Measurements from ENCODE around the gene STARD10. TPM values are rescaled to one million over a fixed set of nuclear protein-coding genes. Genes with fewer than 3 reads are reported as not detected.
"Not testable (repeated sequence)": the region's sequence is repeated elsewhere in the genome, so short reads cannot be mapped to it uniquely, and the experiment has no call there.

STARD10 gene
- total and polyA plus RNA-seq, 7 donors = 29.9 to 900 (median 60.1) TPM

- WGBS, 2 donors = 92 to 96% methylated on average over 3 of the region's 3 CpGs
- TF ChIP-seq POLR2A (IDR thresholded peaks at IDR 0.05) (no peak), POLR2AphosphoS5 (IDR thresholded peaks at IDR 0.05) (no peak), EP300 (IDR thresholded peaks at IDR 0.05) (no peak)
- TF ChIP-seq, protein P1, sequence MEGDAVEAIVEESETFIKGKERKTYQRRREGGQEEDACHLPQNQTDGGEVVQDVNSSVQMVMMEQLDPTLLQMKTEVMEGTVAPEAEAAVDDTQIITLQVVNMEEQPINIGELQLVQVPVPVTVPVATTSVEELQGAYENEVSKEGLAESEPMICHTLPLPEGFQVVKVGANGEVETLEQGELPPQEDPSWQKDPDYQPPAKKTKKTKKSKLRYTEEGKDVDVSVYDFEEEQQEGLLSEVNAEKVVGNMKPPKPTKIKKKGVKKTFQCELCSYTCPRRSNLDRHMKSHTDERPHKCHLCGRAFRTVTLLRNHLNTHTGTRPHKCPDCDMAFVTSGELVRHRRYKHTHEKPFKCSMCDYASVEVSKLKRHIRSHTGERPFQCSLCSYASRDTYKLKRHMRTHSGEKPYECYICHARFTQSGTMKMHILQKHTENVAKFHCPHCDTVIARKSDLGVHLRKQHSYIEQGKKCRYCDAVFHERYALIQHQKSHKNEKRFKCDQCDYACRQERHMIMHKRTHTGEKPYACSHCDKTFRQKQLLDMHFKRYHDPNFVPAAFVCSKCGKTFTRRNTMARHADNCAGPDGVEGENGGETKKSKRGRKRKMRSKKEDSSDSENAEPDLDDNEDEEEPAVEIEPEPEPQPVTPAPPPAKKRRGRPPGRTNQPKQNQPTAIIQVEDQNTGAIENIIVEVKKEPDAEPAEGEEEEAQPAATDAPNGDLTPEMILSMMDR (IDR thresholded peaks at IDR 0.05) = no peak
- H3K27me3 ChIP-seq = no peaks in the 10 kb centered on the region
- H3K36me3 ChIP-seq = no peaks in the 10 kb centered on the region
- H3K9me3 ChIP-seq = no peaks in the 10 kb centered on the region
- H3K4me1 ChIP-seq = peaks cover 0 to 23% (median 19%) of the 10 kb centered on the region in 4 donors
- intact Hi-C loops (cut with DNase I) = loop anchor here (1.0 to 10.0 kb wide), 4 partner anchors 22 to 208 kb away; partner anchors contain the start of genes ARAP1 and ATG16L2
- no peak for DNase-seq
- H3K27ac ChIP-seq = peak overlapping the region; percentile 88 to 95 (median 90)
- no peak overlapping the region for H3K4me3 ChIP-seq
Observed at GRCh38 chr11:72792437-72793021, 1.3 kb downstream of the STARD10 start.

GRCh38 chr11:72791228-72791627 is 2.6 kb downstream of the STARD10 start:
- intact Hi-C loops (cut with DNase I) = loop anchor here (10.0 kb wide), 1 partner anchor 206 kb away; no protein-coding TSS in a partner anchor
- 81 to 93% methylated on average over 7 of the region's 7 CpGs for WGBS, 2 donors
- H3K27me3 ChIP-seq, H3K9me3 ChIP-seq, DNase-seq, H3K36me3 ChIP-seq, H3K4me3 ChIP-seq, H3K27ac ChIP-seq: not testable (repeated sequence)
- peaks cover 0 to 23% (median 19%) of the 10 kb centered on the region in 4 donors for H3K4me1 ChIP-seq

GRCh38 chr11:72789493-72790131 is 4.2 kb downstream of the STARD10 start:
- H3K4me1 ChIP-seq = peaks cover 0 to 22% (median 17%) of the 10 kb centered on the region in 4 donors
- H3K9me3 ChIP-seq = no peaks in the 10 kb centered on the region
- intact Hi-C loops (cut with DNase I) = loop anchor here (10.0 kb wide), 1 partner anchor 205 kb away; no protein-coding TSS in a partner anchor
- TF ChIP-seq EP300 (IDR thresholded peaks at IDR 0.05) (no peak), POLR2AphosphoS5 (IDR thresholded peaks at IDR 0.05) (no peak), POLR2A (IDR thresholded peaks at IDR 0.05) (no peak)
- TF ChIP-seq, protein P1 (IDR thresholded peaks at IDR 0.05) = no peak
- no peak for DNase-seq
- no peaks in the 10 kb centered on the region for H3K27me3 ChIP-seq
- WGBS, 2 donors = 67 to 84% methylated on average over 10 of the region's 10 CpGs
- no peak overlapping the region for H3K4me3 ChIP-seq
- no peak overlapping the region for H3K27ac ChIP-seq
- H3K36me3 ChIP-seq = no peaks in the 10 kb centered on the region

GRCh38 chr11:72788241-72788640 is 5.6 kb downstream of the STARD10 start:
- Histone ChIP-seq H3K36me3 (no peaks in the 10 kb centered on the region), H3K27ac (no peak overlapping the region), H3K27me3 (no peaks in the 10 kb centered on the region), H3K4me1 (peaks cover 0 to 13% (median 9%) of the 10 kb centered on the region in 4 donors), H3K9me3 (no peaks in the 10 kb centered on the region), H3K4me3 (no peak overlapping the region)
- intact Hi-C loops (cut with DNase I) = no loop called here
- no peak for DNase-seq
- no peak for TF ChIP-seq EP300 (IDR thresholded peaks at IDR 0.05)
- TF ChIP-seq, protein P1 (IDR thresholded peaks at IDR 0.05) = no peak
- no peak for TF ChIP-seq POLR2AphosphoS5 (IDR thresholded peaks at IDR 0.05)
- no peak for TF ChIP-seq POLR2A (IDR thresholded peaks at IDR 0.05)
- WGBS, 2 donors = 43 to 67% methylated on average over 7 of the region's 7 CpGs

GRCh38 chr11:72787216-72788104 is 6.4 kb downstream of the STARD10 start:
- no peak for TF ChIP-seq POLR2AphosphoS5 (IDR thresholded peaks at IDR 0.05)
- no peak for TF ChIP-seq EP300 (IDR thresholded peaks at IDR 0.05)
- no peak for TF ChIP-seq POLR2A (IDR thresholded peaks at IDR 0.05)
- Histone ChIP-seq H3K27me3 (no peaks in the 10 kb centered on the region), H3K36me3 (no peaks in the 10 kb centered on the region), H3K4me1 (peaks cover 0 to 6% (median 2%) of the 10 kb centered on the region in 4 donors), H3K27ac (peak overlapping the region in 2 of 4 donors; percentile 3 to 12), H3K4me3 (no peak overlapping the region), H3K9me3 (no peaks in the 10 kb centered on the region)
- no peak for DNase-seq
- WGBS, 2 donors = 16 to 31% methylated on average over 16 of the region's 16 CpGs
- intact Hi-C loops (cut with DNase I) = no loop called here
